Measurements from ENCODE around the gene HDAC8.

- TF ChIP-seq POLR2A (IDR thresholded peaks at IDR 0.05; ENCODE audit: low read length) (no peak), GATA1 (IDR thresholded peaks at IDR 0.05; ENCODE audit: low read depth, low read length) (no peak)
Observed at GRCh38 chrX:72479324-72480274, 93.0 kb downstream of the HDAC8 start.
